Liver (tissue), 9 donors: ENCODE data around the gene CDC20. TPM values are rescaled to one million over a fixed set of nuclear protein-coding genes. Genes with fewer than 3 reads are reported as not detected.

Experiments used
- DNase-seq: peaks from one replicate; pipeline ENCODE4 v3.0.0-alpha.2; 2017; ENCODE audit warnings: low spot score
- H3K27ac ChIP-seq, 2 donors: one replicate each; pipeline ENCODE4 v1.7.0; 2013; ENCODE audit warnings: inconsistent platforms in 2 of 2, low read length in 2 of 2, control low read depth in 1 of 2, low read depth in 1 of 2, mild to moderate bottlenecking in 1 of 2
- H3K27me3 ChIP-seq, 4 donors: one replicate each; pipeline versions ENCODE4 v1.6.1 to v1.7.0; 2013; ENCODE audit warnings: low read length in 3 of 4, inconsistent platforms in 1 of 4, mild to moderate bottlenecking in 1 of 4, moderate library complexity in 1 of 4; ENCODE audit not compliant: control insufficient read depth in 4 of 4, insufficient read depth in 4 of 4
- H3K36me3 ChIP-seq, 4 donors: one replicate each; pipeline versions ENCODE4 v1.6.1 to v1.7.0; 2013; ENCODE audit warnings: low read length in 3 of 4, mild to moderate bottlenecking in 3 of 4, low read depth in 1 of 4, moderate library complexity in 1 of 4; ENCODE audit not compliant: control insufficient read depth in 4 of 4, insufficient read depth in 3 of 4
- H3K4me1 ChIP-seq, 4 donors: one replicate each; pipeline versions ENCODE4 v1.6.1 to v1.7.0; 2013; ENCODE audit warnings: low read length in 3 of 4, mild to moderate bottlenecking in 3 of 4, moderate library complexity in 1 of 4; ENCODE audit not compliant: control insufficient read depth in 4 of 4, insufficient read depth in 4 of 4
- H3K4me3 ChIP-seq, 3 donors: one replicate each; pipeline versions ENCODE4 v1.6.1 to v1.7.0; 2013; ENCODE audit warnings: low read length in 3 of 3, control low read depth in 1 of 3, low read depth in 1 of 3, mild to moderate bottlenecking in 1 of 3
- H3K9ac ChIP-seq, 2 donors: one replicate each; pipeline ENCODE4 v1.7.0; 2013; ENCODE audit warnings: low read length in 2 of 2, mild to moderate bottlenecking in 2 of 2, moderate library complexity in 2 of 2, control low read depth in 1 of 2, low read depth in 1 of 2
- H3K9me3 ChIP-seq, 4 donors: one replicate each; pipeline versions ENCODE4 v1.6.1 to v1.7.0; 2013; ENCODE audit warnings: low read length in 3 of 4; ENCODE audit not compliant: control insufficient read depth in 4 of 4
- FOXA1 ChIP-seq: IDR thresholded peaks from 2 replicates; pipeline ENCODE4 v1.6.1; 2016; ENCODE audit warnings: antibody characterized with exemption
- FOXA2 ChIP-seq: IDR thresholded peaks from 2 replicates; pipeline ENCODE4 v1.6.1; 2016; ENCODE audit warnings: antibody characterized with exemption
- GABPA ChIP-seq, 2 donors: IDR thresholded peaks in 1 of 2; conservative IDR thresholded peaks in 1 of 2; 2 replicates each; pipeline ENCODE4 v1.6.1; 2016; ENCODE audit warnings: antibody characterized with exemption in 2 of 2, mild to moderate bottlenecking in 1 of 2, moderate library complexity in 1 of 2
- HNF4A ChIP-seq, 2 donors: conservative IDR thresholded peaks; 2 replicates each; pipeline ENCODE4 v1.6.1; 2016; ENCODE audit warnings: antibody characterized with exemption in 2 of 2, mild to moderate bottlenecking in 2 of 2
- HNF4G ChIP-seq: IDR thresholded peaks from 2 replicates; pipeline ENCODE4 v1.6.1; 2016; ENCODE audit warnings: antibody characterized with exemption
- JUND ChIP-seq, 2 donors: IDR thresholded peaks; 2 replicates each; pipeline ENCODE4 v1.6.1; 2016; ENCODE audit warnings: antibody characterized with exemption in 2 of 2
- MAX ChIP-seq: IDR thresholded peaks from 2 replicates; pipeline ENCODE4 v1.6.1; 2016; ENCODE audit warnings: antibody characterized with exemption
- NR2F2 ChIP-seq: IDR thresholded peaks from 2 replicates; pipeline ENCODE4 v1.6.1; 2016; ENCODE audit warnings: antibody characterized with exemption
- RAD21 ChIP-seq, 2 donors: IDR thresholded peaks; 2 replicates each; pipeline ENCODE4 v1.6.1; 2016; ENCODE audit warnings: antibody characterized with exemption in 2 of 2, mild to moderate bottlenecking in 2 of 2
- REST ChIP-seq: IDR thresholded peaks from 2 replicates; pipeline ENCODE4 v1.6.1; 2016; ENCODE audit warnings: antibody characterized with exemption, mild to moderate bottlenecking
- RXRA ChIP-seq, 2 donors: IDR thresholded peaks; 2 replicates each; pipeline ENCODE4 v1.6.1; 2017 to 2018; ENCODE audit warnings: antibody characterized with exemption in 2 of 2, mild to moderate bottlenecking in 1 of 2
- SP1 ChIP-seq: IDR thresholded peaks from 2 replicates; pipeline ENCODE4 v1.6.1; 2018; ENCODE audit warnings: antibody characterized with exemption, mild to moderate bottlenecking
- YY1 ChIP-seq: IDR thresholded peaks from 2 replicates; pipeline ENCODE4 v1.6.1; 2016; ENCODE audit warnings: antibody characterized with exemption, mild to moderate bottlenecking
- ZBTB33 ChIP-seq: IDR thresholded peaks from 2 replicates; pipeline ENCODE4 v1.6.1; 2016; ENCODE audit warnings: antibody characterized with exemption
- WGBS: extraction: QIAGEN DNeasy Blood & Tissue Kit; methylation state at CpG from one replicate; pipeline ENCODE4 v1.1.7; 2013; 5-methylcytosine and 5-hydroxymethylcytosine counted together
- polyA plus RNA-seq, 2 donors: library from polyadenylated mRNA; stranded (reverse) in 1 of 2; unstranded in 1 of 2; fragments of 200-250 nt in 1 of 2; fragments of >200 nt in 1 of 2; fragmentation: Nextera tagmentation in 1 of 2; extraction: Ambion mirVana in 1 of 2; gene quantifications; one replicate each; pipeline versions ENCODE4 v1.2.1 to v1.2.3, GENCODE V29; 2013 to 2015
- total RNA-seq, 2 donors: library from RNA; depleted of rRNA; stranded (reverse); fragments of >200 nt; gene quantifications; one replicate each; pipeline ENCODE4 v1.2.3, GENCODE V29; 2014
- TF ChIP-seq, protein P1 (sequence below): IDR thresholded peaks from 2 replicates; pipeline ENCODE4 v1.6.1; 2016; ENCODE audit warnings: antibody characterized with exemption
- donor health status: healthy.
- donor health status: healthy.
- donor health status: healthy.
- donor health status: healthy.
- donor health status: healthy.

The CDC20 gene
- total and polyA plus RNA-seq, 4 donors: 0.25 to 73.4 (median 3.5) TPM

GRCh38 chr1:43313771-43314170, 45.0 kb upstream of the CDC20 start:
- WGBS: 29% methylated on average over 10 of the region's 10 CpGs
- peaks cover 13 to 37% (median 26%) of the 10 kb centered on the region in 4 donors for H3K4me1 ChIP-seq
- H3K36me3 ChIP-seq: no peaks in the 10 kb centered on the region
- no peaks in the 10 kb centered on the region for H3K27me3 ChIP-seq
- DNase-seq: peak; percentile 69
- no peak overlapping the region for H3K4me3 ChIP-seq
- no peaks in the 10 kb centered on the region for H3K9me3 ChIP-seq
- TF ChIP-seq FOXA2 (peak; percentile 76), NR2F2 (peak; percentile 34), YY1 (no peak), JUND (IDR thresholded peaks at IDR 0.05) (no peak), REST (peak; percentile 20), HNF4A (conservative IDR thresholded peaks at IDR 0.05) (peak; percentile 63 to 77), HNF4G (no peak), RAD21 (IDR thresholded peaks at IDR 0.05) (peak in 1 of 2 donors; percentile 46), FOXA1 (peak; percentile 71), SP1 (peak; percentile 72), MAX (no peak), GABPA (IDR thresholded peaks at IDR 0.05 in 1 of 2, conservative IDR thresholded peaks at IDR 0.05 in 1 of 2) (no peak), RXRA (IDR thresholded peaks at IDR 0.05) (peak; percentile 98)
- H3K27ac ChIP-seq: peak overlapping the region; percentile 35 to 73
- H3K9ac ChIP-seq: no peak overlapping the region

GRCh38 chr1:43314233-43314632, 44.5 kb upstream of the CDC20 start:
- WGBS: 73% methylated on average over 5 of the region's 5 CpGs

More at GRCh38 chr1:43314233-43314632, 44.5 kb upstream of the CDC20 start:
- H3K9me3 ChIP-seq: no peaks in the 10 kb centered on the region
- no peak overlapping the region for H3K9ac ChIP-seq
- H3K4me3 ChIP-seq: no peak overlapping the region
- peaks cover 0 to 1% (median 0%) of the 10 kb centered on the region in 4 donors for H3K36me3 ChIP-seq
- H3K27ac ChIP-seq: peak overlapping the region; percentile 13 to 15
- H3K4me1 ChIP-seq: peaks cover 13 to 37% (median 26%) of the 10 kb centered on the region in 4 donors
- TF ChIP-seq REST (no peak), RAD21 (IDR thresholded peaks at IDR 0.05) (no peak), ZBTB33 (no peak), MAX (no peak)
- TF ChIP-seq, protein P1, sequence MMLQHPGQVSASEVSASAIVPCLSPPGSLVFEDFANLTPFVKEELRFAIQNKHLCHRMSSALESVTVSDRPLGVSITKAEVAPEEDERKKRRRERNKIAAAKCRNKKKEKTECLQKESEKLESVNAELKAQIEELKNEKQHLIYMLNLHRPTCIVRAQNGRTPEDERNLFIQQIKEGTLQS: no peak
- H3K27me3 ChIP-seq: no peaks in the 10 kb centered on the region
- DNase-seq: no peak
